Stimulated activated CD8-positive, alpha-beta memory T cell treated with anti-CD3 and anti-CD28 coated beads, Interleukin-12 subunit alpha, Interleukin-12 subunit beta, amount 100 ng/mL, for 1 hour (primary cell): Measurements from ENCODE around the gene NQO1.
"Not testable (repeated sequence)": the region's sequence is repeated elsewhere in the genome, so short reads cannot be mapped to it uniquely, and the experiment has no call there.

Experiments
- DNase-seq: peaks from one replicate; pipeline ENCODE4 v3.0.0-alpha.2; 2020; ENCODE audit warnings: low read depth

NQO1 gene

DNA sequence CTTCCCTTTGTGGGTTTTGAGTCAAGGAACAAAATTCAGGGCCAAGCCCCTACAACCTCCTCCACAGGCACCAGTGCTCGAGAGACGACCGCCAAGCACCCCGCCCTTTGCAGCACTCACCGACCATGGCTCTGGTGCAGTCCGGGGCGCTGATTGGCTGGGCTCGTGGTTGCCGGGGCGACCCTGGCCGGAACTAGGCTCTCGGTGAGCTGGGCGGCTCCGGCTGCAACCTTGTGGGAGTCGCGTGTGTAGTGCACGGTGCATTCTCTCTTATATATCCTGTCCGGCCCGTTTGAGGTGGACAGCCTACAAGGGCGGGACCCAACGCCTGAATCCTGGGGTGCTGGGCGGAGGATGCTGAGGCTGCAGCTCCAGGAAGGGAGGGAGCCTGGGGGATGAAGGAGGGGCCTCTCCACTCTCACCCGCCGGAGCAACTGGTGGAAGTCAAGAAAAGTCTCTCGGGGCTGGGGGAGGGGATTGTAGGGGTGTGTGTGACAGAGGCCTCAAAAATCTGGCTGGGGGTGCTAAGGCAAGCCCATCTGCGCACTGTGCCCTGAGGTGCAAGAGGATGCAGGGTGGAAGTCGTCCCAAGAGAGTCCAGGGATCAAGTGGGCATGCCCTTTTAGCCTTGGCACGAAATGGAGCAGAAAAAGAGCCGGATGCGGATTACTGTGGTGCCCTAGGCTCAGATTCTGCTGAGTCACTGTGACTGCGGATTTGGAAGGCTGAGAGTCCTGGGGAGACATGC lies at the start of gene NQO1:
TSS of gene NQO1 (minus strand) at position 248 of the 748 bp plus-strand sequence. CDS start at position 127, 121 bp downstream.
- peak; percentile 71 for DNase-seq

DNA sequence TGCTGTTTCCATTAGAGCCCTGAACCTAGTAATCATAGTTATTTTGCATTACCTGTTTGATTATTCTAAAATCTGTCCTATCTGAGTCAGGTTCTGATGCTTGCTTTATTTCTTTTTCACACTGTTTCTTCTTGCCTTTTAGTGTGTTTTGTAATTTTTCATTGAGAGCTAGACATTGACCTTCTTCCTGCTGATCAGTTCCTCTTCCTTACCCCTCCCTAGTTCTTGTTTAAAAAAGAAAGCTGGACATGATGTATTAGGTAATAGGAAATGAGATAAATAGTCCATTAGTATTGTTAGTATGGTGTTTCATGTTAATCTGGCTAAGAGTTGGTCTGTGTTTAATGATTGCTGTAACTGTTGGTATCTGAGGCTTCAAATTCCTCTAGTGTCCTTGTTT lies 49.2 kb upstream of the NQO1 start:
- no peak for DNase-seq

DNA sequence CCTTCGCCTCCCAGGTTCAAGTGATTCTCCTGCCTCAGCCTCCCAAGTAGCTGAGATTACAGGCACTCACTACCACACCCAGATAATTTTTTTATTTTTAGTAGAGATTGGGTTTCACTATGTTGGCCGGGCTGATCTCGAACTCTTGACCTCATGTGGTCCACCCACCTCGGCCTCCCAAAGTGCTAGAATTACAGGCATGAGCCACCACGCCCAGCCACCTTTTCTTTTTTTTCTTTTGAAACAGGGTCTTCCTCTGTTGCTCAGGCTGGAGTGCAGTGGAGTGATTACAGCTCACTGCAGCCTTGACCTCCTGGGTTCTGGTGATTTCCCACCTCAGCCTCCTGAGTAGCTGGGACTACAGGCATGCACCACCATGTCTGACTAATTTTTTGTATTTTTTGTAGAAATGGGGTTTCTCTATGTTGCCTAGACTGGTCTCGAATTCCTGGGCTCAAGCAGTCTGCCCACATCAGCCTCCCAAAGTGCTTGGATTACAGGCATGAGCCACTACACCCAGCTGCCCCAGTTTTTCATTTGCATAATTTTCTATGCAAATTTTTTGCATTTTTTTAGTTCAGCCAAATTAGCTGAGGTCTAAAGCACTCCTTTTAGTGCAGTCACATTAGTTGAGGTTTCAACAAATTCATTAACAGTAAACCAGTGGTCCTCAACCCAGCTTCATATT lies 47.0 kb upstream of the NQO1 start:
- no peak for DNase-seq

DNA sequence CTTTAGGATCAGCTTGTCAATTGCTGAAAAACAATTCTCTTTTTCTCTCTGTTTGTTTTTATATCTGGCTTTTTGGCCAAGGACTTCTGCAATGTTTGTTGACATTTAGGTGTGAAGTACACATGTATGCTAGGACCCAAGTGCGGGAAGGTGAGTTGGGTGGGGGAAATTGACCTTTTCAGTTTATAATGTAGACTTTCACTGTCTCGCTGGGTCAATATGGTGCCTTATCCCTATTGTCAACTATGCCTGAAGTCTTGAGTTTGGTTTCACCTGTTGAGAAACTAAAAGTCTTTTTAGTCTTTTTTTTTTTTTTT lies 45.2 kb upstream of the NQO1 start:
- no peak for DNase-seq

DNA sequence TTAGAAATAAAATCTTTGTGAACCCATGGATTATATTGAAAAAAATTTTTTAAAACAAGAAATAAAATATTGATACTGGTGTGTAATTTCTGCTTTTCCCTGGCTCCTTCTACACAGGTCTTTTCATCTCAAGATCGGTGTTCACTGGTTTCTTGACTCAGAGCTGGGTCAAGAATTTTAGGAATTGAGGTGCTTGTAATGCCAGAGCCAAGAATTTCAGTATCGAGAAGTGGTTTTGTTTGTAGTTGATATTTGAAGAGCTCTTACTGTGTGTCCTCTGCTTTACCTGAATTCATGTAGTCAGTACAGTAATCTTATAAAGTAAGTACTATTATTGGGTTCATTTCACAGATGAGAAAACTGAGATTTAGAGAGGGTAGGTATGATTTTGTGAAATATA lies 43.0 kb upstream of the NQO1 start:
- DNase-seq: no peak

DNA sequence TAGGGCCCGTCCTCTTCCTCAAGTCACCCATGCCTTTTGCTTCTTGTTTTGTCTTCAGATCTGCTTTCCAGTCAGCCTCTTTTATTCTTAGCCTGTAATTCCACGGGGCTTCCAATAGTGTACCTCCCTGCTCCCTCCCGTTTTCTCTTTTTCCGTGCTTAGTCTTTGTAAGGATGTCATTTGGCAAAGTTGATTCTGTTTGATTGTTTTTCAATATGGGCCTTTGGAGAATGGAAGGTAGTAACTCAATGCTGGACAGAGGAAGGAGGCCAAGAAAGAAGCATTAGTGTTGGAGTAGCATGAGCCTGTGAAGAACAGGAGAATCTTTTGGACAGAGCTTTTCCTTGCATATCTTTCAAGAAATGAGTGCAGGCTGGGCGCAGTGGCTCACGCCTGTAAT lies 42.3 kb upstream of the NQO1 start:
- no peak for DNase-seq

DNA sequence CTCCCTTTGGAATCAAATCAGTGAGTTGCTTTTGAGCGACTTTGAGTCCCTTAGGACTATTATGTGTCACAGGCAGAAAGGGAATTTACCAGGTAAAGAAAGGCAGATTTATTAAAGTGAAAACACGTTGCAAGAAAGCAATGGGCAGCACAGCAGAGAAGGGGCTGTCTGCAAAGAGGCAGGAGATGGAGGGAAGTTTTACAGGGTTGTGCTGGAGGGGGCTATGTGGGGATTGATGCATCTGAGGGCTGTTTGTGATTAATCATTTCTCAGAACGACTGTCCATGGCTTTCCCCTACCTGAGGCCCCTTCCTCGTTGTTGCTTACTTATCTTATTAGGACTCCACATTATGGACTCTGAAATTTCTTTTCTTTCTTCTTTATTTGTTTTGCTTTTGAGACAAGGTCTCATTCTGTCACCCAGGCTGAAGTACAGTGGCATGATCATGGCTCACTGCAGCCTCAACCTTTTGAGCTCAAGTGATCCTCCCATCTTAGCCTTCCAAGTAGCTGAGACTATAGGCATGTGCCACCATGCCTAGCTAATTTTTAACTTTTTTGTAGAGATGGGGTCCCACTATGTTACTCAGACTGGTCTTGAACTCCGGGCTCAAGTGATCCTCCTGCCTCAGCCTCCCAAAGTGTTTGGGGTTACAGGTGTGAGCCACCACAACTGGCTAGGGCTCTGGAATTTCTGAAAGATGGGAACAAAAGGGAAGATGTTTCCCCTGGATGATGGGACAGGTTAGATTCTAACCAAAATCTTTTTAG lies 41.3 kb upstream of the NQO1 start:
- DNase-seq: no peak

DNA sequence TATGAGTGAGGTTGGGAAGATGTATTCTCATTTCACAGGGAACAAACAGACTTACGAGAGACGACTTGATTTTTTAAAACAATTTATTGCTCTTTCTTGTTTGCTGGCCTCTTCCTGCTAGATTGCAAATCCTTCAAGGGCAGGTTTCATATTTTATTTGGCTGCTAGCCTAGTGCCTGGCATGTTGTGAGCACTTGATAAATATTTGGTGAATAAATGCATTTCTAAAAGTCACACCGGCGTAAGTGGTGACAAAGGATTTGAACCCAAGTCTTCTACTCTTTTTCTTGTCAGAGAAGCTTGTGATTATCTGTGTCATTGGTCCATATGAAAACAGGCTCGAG lies 37.2 kb upstream of the NQO1 start:
- DNase-seq: no peak

DNA sequence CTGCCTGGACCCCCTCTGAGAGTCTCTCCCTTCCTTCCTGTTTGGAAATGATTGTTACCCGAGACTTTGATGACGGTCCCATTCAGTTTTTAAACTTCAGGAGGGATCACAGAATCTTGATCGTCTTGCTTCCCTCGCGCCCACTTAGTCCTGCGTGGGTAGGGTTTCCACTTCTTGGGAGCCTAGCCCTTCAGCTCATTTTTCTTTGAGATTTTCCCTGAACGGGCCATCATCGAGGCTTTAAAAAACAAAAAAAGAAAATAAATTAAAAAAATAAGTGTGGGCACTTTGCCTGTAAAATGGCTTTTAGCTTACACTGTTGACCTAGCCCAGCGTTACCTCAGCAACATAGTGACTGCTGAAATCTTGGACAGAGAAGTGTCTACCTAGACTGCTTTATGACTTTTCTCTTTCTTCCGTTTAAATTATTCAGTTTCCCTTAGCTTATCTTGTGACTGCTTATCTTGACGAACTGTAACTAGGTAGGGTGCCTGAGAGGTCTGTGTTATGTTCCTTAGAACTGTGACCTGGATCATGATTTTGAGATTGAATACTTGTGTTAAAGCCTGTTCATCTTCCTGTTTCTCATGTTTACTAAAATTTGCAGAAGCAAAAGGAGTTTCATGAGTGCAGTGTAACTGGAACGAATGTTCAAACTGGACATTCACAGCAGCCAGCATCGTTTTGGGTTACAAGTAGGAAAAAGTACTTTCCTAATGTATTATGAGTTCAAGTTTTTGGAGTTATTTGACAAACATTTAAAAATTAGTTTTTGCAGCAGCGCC lies 36.6 kb upstream of the NQO1 start:
- no peak for DNase-seq

DNA sequence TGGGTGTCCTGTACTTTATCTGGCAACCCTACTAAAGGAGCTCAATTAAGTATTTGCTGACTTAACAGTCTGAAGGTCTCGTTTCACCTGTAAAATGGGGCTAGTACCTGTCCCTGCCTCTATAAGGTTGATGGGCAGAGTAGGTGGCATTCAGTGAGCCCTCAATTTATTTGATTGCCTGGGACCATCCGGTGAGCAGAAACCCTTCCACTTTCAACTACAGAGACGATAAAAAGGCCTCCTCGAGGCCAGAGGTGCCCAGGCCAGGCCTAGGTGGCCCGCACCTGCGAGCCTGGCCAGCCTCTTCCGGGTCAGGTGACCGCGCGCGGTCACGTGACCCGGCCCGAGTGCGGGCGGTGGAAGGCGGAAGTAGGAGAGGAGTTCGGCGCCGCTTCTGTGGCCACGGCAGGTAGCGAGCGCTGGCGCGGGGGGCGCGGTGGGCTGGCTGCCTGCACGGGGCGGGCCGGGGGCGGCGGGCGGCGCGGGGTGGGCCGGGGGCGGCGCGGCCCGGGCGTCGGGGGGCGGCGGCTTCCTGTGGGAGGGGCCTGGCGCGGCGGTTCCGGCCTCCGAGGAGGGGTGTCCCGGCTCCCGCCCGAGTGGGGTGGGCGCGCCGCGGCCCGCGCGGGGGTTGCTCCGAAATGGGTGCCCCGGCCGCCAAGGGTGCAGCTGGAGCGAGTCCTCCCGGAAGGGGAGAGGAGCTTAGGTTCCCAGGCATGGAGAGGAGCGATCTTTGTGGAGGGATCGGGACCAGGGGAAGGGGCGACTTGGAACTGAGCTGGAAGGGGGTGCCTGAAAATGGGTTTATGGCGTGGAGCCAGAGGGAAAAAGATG lies 35.8 kb upstream of the NQO1 start, which contains the start of gene WWP2:
TSS of gene WWP2 (plus strand) at position 350 of the 831 bp plus-strand sequence. CDS start 24,679 bp downstream, outside the sequence.
- DNase-seq: peak; percentile 62

DNA sequence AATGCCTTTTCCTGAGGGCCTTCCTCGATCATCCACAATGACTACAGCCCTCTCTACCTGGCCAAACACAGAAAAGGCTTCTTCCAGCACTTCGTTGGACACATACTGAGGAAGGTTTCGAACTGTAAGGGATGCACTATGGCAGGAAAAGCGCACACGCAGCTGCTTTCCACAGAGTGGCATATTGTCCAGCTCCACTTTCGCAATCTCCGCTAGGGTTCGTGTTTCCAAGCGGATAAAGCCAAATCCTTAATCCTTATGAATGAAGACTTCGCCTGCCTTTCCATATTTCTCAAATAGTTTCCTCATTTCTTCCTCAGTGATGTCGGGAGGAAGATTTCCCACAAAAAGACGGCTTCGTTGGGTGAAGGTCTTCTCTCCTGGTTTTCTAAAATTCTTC lies 31.0 kb upstream of the NQO1 start:
- not testable (repeated sequence) for DNase-seq

DNA sequence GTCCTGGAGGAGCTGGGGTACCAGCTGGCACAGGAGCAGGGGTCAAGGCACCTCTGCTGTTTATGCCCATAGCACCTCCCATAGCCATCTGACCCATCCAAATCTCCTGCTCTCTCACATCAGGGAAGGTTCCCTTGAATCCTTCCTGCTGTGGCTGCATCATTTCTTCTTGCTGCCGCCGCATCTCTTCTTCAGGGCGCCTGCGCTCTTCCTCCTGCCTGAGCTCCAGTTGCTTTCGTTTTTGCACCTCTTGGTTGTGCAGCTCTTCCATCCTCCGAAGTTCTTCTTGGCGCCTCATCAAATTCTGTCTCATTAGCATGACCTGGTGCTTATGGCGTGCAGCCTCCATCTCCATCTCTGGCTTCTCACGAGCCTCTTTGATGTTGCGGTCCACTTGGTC lies 30.3 kb upstream of the NQO1 start:
- DNase-seq: no peak

DNA sequence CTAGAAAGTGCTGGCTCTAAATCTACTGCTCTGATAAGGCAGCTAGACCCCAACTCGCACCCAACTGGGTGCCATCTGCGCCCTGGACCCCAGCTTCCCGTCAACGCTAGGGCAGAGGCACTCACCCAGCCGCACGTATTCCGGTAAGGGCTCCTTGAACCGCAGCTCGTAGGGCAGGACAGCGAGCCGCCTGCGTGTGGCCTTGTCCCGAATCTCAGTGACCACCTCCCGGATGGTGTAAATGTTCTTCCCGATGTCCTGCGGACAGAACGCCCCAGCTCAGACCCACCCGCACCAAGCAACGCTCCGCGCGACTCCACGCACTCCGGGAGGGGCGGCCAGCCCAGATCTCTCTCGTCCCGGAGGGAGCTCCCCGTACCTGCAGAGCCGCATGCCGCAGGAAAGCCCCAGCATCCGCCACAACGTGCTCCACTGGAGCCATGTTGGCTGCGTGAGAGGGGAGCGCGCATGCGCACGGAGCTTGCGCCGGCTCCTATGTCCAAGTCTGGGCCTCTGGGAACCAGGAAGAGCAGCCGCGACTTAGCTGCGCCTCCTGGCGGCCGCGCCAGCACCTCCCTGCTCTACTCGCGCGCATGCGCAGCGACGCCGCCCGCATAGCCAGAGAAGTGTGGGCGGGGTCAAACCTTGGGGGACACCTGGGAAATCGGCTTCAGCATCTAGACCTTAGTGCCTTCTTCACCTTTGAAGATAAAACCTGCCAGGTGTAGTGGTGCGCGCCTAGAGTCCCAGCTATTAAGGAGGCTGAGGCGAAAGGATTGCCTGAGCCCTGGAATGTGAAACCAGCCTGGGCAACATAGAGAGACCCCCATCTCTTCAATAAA lies 28.3 kb upstream of the NQO1 start, which contains the start of gene NOB1:
TSS of gene NOB1 (minus strand) at position 458 of the 842 bp plus-strand sequence. CDS start at position 442, 16 bp downstream.
- DNase-seq: peak; percentile 95

DNA sequence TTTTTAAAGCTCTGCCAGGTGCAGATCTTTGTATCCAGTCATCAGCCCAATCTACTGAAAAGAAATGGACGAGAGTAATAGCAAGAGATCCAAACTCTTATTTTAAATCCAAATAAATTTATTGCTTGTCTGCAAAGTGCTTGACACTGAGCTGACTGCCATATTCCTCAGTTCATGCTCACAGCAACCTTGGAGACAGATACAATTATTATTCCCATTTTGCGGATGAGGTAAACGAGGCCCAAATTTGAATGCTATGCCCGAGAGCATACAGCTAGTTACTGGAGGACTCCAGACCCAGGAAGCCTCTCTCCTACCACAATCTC lies 27.7 kb upstream of the NQO1 start:
- no peak for DNase-seq

DNA sequence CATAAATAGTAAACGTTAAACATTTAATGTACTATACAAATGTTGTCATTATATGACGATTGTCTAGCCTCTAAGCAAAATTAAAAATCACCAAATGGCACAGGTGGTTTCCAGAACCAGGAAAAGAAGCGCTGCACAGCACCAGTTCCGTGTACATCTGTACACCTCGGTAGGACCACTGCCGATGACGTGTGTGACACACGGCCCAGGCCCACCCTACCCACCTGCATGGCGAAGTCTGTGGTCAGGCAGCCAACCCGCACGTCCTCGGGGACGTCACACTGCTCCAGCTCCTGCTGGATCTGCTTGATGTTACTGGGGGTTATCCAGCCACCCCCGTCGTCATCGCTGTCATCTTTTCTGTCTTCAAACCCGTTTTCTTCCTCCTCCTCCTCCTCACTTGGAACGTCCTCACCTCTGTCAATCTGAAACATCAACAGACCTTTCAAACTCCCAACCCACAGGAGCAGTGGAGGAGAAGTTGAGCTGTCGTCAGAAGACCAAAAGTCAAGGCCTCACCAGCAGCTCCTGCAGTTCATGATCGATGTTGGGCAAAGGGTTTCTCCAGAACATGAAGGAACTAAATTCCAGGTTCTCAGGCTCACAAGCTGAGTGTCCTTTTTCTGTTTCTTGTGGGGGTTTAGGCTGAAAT lies 22.5 kb upstream of the NQO1 start:
- DNase-seq: no peak

DNA sequence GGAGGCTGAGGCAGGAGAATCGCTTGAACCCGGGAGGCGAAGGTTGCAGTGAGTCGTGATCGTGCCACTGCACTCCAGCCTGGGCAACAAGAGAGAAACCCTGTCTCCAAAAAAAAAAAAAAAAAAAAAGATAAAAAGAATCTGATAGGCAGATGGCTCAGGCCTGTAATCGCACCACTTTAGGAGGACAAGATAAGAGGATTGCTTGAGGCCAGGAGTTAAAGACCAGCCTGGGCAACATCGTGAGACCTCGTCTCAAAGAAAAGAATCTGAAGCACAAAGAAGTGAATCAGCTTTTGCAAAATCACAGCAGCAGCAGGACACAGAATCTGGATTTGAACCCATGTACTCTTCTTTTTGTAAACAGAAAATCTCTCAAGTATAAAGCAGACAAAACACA lies 20.8 kb upstream of the NQO1 start:
- DNase-seq: no peak

DNA sequence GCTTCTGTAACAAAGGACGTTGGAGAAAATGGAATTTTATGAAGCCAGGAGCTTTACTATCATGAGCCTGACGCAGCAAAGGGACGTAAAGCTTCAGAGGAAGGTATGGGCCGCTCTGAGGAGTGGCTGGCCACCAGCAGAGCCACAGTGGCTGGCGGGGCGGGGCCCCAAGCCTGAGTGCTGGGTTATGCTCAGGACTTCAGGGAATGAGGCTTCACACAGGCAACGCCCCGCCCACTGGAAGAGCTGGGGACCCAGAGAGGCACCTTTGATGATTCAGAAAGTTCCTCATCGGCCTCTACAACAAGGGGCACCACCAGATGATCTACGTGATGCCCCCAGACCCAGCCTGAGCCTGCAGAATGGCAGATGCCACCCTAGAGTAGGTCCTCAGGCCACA lies 19.6 kb upstream of the NQO1 start:
- DNase-seq: no peak

DNA sequence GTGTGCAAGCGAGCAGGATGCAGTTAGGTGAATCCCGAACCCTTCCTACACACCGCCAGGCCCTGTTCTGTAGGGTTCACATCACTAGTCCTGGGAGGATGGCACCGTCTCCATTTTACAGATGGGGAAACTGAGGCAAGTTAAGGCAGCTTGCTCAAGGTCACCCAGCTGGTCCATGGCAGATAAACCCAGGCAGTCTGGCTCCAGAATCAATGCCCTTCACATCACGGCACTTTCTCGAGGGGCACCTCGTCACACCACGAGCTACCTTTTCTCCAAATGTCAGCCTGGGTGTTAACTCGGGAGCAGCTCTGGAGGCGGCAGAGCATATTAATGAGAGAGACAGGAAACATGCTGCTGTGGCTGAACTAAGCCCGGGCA lies 18.9 kb upstream of the NQO1 start:
- no peak for DNase-seq

DNA sequence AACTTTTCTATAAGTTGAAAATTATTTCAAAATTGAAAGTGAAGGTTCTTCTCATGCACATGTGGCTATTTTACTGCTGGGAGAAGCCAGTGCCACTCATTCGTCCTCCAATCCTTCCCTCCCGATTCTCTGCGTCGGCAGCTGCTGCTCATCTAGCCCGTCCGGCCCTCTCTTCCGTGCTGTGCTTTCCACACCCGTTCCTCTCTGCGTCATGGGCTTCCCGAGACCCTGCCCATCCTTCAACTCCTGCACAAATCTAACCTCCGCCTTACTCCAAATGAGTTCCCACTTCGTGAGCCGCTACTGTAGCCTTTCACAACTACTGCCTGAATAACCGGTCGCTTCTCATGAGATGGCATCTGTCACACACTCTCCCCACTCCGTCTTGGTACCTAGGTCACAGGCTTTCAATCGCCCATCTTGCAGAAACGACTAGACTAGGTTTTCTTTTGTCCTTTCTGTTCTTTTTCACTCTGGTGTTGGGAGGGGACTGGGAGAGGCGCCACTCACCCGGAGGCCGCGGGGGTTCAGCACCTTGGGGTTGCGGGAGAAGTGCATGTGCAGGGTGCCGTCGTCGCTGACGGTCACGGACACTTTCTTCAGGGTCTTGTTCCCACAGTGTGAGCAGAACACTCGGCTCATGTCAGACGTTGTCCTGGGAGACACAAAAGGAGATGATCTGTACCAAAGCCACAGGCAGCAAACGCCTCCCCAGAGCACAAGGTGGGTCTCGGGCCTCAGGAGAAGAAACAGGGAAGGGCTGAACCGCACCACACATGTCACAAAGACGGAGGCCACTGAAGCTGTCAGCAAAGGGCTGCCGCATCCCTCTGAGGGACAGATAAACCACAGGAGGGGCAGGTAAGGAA lies 18.2 kb upstream of the NQO1 start:
- no peak for DNase-seq
